K562 (cell line): ENCODE measurements around the gene FARSA. TPM values are rescaled to one million over a fixed set of nuclear protein-coding genes. Genes with fewer than 3 reads are reported as not detected.

Experiments
- ATF7 ChIP-seq: fragments of 450-650 bp; IDR thresholded peaks from 2 replicates; pipeline ENCODE4 v1.7.1; 2014; ENCODE audit warnings: mild to moderate bottlenecking, moderate library complexity
- BRD9 ChIP-seq: fragments of 450-650 bp; IDR thresholded peaks from 2 replicates; pipeline ENCODE4 v1.6.1; 2018; ENCODE audit warnings: low read depth; ENCODE audit not compliant: partially characterized antibody
- CCNT2 ChIP-seq: IDR thresholded peaks from 2 replicates; pipeline ENCODE4 v1.6.1; 2011; ENCODE audit warnings: borderline replicate concordance, low read depth, mild to moderate bottlenecking, moderate library complexity, mixed read lengths, low read length; ENCODE audit not compliant: insufficient read length; ENCODE audit errors: extremely low read depth
- NFXL1 ChIP-seq: fragments of 450-650 bp; formaldehyde crosslinking; IDR thresholded peaks from 2 replicates; pipeline ENCODE4 v1.4.0; 2021; ENCODE audit warnings: mild to moderate bottlenecking
- PHTF2 ChIP-seq: fragments of 250-450 bp; sonication (Bioruptor Pico); IDR thresholded peaks from 2 replicates; pipeline ENCODE4 v1.5.0; 2021; ENCODE audit warnings: mild to moderate bottlenecking
- RB1 ChIP-seq: fragments of 450-650 bp; IDR thresholded peaks from 2 replicates; pipeline ENCODE4 v1.6.1; 2017; ENCODE audit warnings: low read depth, mild to moderate bottlenecking
- RFX7 ChIP-seq: fragments of 250-450 bp; sonication (Bioruptor Pico); IDR thresholded peaks from 2 replicates; pipeline ENCODE4 v1.5.1; 2021; ENCODE audit warnings: mild to moderate bottlenecking
- RHOXF2B ChIP-seq: fragments of 250-450 bp; sonication (Bioruptor Pico); conservative IDR thresholded peaks from 2 replicates; pipeline ENCODE4 v1.5.1; 2021
- ZBTB17 ChIP-seq: fragments of 450-650 bp; formaldehyde crosslinking; IDR thresholded peaks from 2 replicates; pipeline ENCODE4 v1.4.0; 2020; ENCODE audit warnings: mild to moderate bottlenecking
- ZNF133 ChIP-seq: fragments of 250-450 bp; sonication (Bioruptor Pico); IDR thresholded peaks from 2 replicates; pipeline ENCODE4 v1.4.0; 2020; ENCODE audit warnings: mild to moderate bottlenecking
- ZNF232 ChIP-seq: sonication (generic); formaldehyde crosslinking; IDR thresholded peaks from 2 replicates; pipeline ENCODE4 v1.8.0; 2022; ENCODE audit warnings: mild to moderate bottlenecking, missing genetic modification reagents
- ZNF263 ChIP-seq: sonication (generic); formaldehyde crosslinking; IDR thresholded peaks from 2 replicates; pipeline ENCODE4 v1.8.0; 2022; ENCODE audit warnings: mild to moderate bottlenecking, missing genetic modification reagents, borderline replicate concordance
- ZNF311 ChIP-seq: fragments of 250-450 bp; sonication (Bioruptor Pico); IDR thresholded peaks from 2 replicates; pipeline ENCODE4 v1.4.0; 2020; ENCODE audit warnings: mild to moderate bottlenecking, moderate library complexity
- ZNF699 ChIP-seq: fragments of 250-450 bp; sonication (Bioruptor Pico); IDR thresholded peaks from 2 replicates; pipeline ENCODE4 v1.8.0; 2021; ENCODE audit warnings: mild to moderate bottlenecking, moderate library complexity; ENCODE audit not compliant: insufficient replicate concordance
- polyA plus RNA-seq, 8 experiments: library from polyadenylated mRNA; depleted of rRNA in 4 of 8; stranded (reverse) in 5 of 8; unstranded in 3 of 8; fragments of >200 nt; fragmentation: Nextera tagmentation in 2 of 8; fragmentation: Illumina TruSeq in 1 of 8; extraction: Ambion mirVana in 2 of 8; extraction: Trizol in 1 of 8; gene quantifications; 2 replicates each; pipeline versions ENCODE4 v1.2.1 to v1.2.3, GENCODE V29; 2011 to 2014; ENCODE audit warnings: inconsistent platforms in 1 of 8, missing spikeins in 1 of 8
- total RNA-seq, 7 experiments: library from RNA; depleted of rRNA in 6 of 7; stranded (reverse); fragments of >200 nt in 6 of 7; fragmentation: Illumina TruSeq in 2 of 7; extraction: Trizol in 2 of 7; gene quantifications; 2 replicates each; pipeline versions ENCODE4 v1.2.1 to v1.2.3, GENCODE V29; 2011 to 2021; ENCODE audit warnings: low replicate concordance in 1 of 7
- TF ChIP-seq, protein P1 (sequence below): conservative IDR thresholded peaks from 2 replicates; pipeline ENCODE4 v1.6.1; 2011; ENCODE audit warnings: low read depth, mild to moderate bottlenecking, low read length; ENCODE audit not compliant: control insufficient read depth
- TF ChIP-seq, protein P2 (sequence below), 2 experiments: fragments of 250-450 bp in 1 of 2; fragments of 450-650 bp in 1 of 2; sonication (Bioruptor Pico) in 1 of 2; IDR thresholded peaks; 2 replicates each; pipeline versions ENCODE4 v1.6.1 to v1.8.0; 2016 to 2021; ENCODE audit warnings: mild to moderate bottlenecking in 2 of 2, moderate library complexity in 2 of 2, missing compliant biosample characterization in 1 of 2, missing genetic modification characterization in 1 of 2
- TF ChIP-seq, protein P3 (sequence below), 3 experiments: fragments of 200-800 bp in 1 of 3; sonication (Bioruptor generic) in 1 of 3; sonication (generic) in 1 of 3; formaldehyde crosslinking in 1 of 3; IDR thresholded peaks; 2 replicates each; pipeline versions ENCODE4 v1.6.1 to v1.8.0; 2016 to 2022; ENCODE audit warnings: mild to moderate bottlenecking in 2 of 3, missing compliant biosample characterization in 2 of 3, missing genetic modification characterization in 2 of 3, missing genetic modification reagents in 1 of 3
- TF ChIP-seq, protein P4 (sequence below): fragments of 250-450 bp; sonication (Bioruptor Pico); IDR thresholded peaks from 2 replicates; pipeline ENCODE4 v1.5.0; 2021; ENCODE audit warnings: mild to moderate bottlenecking, borderline replicate concordance
- TF ChIP-seq, protein P5 (sequence below), 3 experiments: IDR thresholded peaks in 2 of 3; conservative IDR thresholded peaks in 1 of 3; 2 replicates each; pipeline ENCODE4 v1.5.1; 2011 to 2012; ENCODE audit warnings: low read length in 3 of 3, mild to moderate bottlenecking in 3 of 3, control low read depth in 2 of 3, improper control_type of control experiment in 1 of 3, inconsistent platforms in 1 of 3, low read depth in 1 of 3, mixed read lengths in 1 of 3, moderate library complexity in 1 of 3; ENCODE audit not compliant: insufficient read depth in 2 of 3

The FARSA gene
- total and polyA plus RNA-seq, 9 of the 15 experiments (the other 6 are each of a cell fraction or from before 2014, with no cell fraction given) = 25.2 to 237 (median 89.6) TPM

DNA sequence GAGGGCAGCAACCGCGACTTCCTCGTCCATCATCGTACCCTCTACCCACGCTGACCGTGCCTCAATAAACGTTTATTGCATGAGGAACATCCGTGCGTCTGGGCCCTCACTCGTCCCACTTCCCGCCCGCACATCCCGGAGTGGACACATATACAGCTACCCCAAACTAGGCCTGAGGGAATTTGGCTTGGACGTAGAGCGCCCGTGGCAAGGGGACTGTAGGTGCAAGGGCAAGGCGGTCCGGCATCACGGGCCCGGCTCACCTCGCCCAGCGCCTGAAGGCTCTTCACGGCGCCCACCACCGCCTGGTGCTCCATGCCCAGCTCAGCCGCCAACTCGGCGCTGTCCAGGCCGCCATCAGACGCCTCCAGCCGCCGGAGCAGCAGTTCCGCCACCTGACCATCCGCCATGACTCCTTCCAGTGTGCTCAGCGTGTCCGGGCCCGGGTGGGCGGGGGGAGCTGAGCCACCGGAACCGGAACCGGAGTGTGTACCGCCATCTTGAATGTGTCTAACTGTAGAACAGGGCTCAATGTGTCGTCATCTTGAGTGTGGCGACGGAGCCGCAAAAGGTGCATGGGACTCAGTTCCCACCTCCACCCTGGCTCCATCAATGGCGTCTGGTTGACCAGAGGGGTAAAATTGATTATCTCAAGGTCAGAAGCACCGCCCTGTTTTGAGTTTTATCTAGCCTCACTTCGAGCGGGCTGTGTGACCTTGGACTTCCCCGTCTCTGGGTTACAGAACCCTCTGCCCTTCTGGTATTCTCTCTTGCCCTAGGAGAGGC, at the start of gene FARSA (continued):
- TF ChIP-seq, protein P1, sequence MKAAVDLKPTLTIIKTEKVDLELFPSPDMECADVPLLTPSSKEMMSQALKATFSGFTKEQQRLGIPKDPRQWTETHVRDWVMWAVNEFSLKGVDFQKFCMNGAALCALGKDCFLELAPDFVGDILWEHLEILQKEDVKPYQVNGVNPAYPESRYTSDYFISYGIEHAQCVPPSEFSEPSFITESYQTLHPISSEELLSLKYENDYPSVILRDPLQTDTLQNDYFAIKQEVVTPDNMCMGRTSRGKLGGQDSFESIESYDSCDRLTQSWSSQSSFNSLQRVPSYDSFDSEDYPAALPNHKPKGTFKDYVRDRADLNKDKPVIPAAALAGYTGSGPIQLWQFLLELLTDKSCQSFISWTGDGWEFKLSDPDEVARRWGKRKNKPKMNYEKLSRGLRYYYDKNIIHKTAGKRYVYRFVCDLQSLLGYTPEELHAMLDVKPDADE = peak; percentile 81; the same call in 1 of the 2 replicates
- TF ChIP-seq RB1 = peak; percentile 74; the same call in 1 of the 2 replicates
- TF ChIP-seq ZBTB17 (CRISPR knock-in tag) = no peak
- TF ChIP-seq, protein P2, sequence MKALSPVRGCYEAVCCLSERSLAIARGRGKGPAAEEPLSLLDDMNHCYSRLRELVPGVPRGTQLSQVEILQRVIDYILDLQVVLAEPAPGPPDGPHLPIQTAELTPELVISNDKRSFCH (CRISPR knock-in tag; IDR thresholded peaks at IDR 0.05) = no peak
- TF ChIP-seq, protein P2 (tag; IDR thresholded peaks at IDR 0.05) = peak; percentile 29; the same call in 1 of the 2 replicates
- no peak for TF ChIP-seq RFX7 (CRISPR knock-in tag)
- TF ChIP-seq ZNF699 (CRISPR knock-in tag) = no peak
- no peak for TF ChIP-seq RHOXF2B
- no peak for TF ChIP-seq PHTF2
- TF ChIP-seq ZNF232 = 0 out of 2 replicates have a peak, but pooled peaks have one; percentile 54
- no peak for TF ChIP-seq NFXL1 (CRISPR knock-in tag)
- no peak; the same call in 1 of the 2 replicates for TF ChIP-seq ATF7
- TF ChIP-seq, protein P3, sequence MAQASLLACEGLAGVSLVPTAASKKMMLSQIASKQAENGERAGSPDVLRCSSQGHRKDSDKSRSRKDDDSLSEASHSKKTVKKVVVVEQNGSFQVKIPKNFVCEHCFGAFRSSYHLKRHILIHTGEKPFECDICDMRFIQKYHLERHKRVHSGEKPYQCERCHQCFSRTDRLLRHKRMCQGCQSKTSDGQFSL (CRISPR knock-in tag; IDR thresholded peaks at IDR 0.05) = peak; percentile 70
- TF ChIP-seq, protein P3 (tag; IDR thresholded peaks at IDR 0.05) = no peak
- TF ChIP-seq, protein P4, sequence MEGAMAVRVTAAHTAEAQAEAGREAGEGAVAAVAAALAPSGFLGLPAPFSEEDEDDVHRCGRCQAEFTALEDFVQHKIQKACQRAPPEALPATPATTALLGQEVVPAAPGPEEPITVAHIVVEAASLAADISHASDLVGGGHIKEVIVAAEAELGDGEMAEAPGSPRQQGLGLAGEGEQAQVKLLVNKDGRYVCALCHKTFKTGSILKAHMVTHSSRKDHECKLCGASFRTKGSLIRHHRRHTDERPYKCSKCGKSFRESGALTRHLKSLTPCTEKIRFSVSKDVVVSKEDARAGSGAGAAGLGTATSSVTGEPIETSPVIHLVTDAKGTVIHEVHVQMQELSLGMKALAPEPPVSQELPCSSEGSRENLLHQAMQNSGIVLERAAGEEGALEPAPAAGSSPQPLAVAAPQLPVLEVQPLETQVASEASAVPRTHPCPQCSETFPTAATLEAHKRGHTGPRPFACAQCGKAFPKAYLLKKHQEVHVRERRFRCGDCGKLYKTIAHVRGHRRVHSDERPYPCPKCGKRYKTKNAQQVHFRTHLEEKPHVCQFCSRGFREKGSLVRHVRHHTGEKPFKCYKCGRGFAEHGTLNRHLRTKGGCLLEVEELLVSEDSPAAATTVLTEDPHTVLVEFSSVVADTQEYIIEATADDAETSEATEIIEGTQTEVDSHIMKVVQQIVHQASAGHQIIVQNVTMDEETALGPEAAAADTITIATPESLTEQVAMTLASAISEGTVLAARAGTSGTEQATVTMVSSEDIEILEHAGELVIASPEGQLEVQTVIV (CRISPR knock-in tag) = no peak
- peak; percentile 65; the same call in 1 of the 2 replicates for TF ChIP-seq ZNF263 (CRISPR knock-in tag)
- TF ChIP-seq BRD9 = no peak
- no peak for TF ChIP-seq ZNF311 (CRISPR knock-in tag)
- TF ChIP-seq, protein P5, sequence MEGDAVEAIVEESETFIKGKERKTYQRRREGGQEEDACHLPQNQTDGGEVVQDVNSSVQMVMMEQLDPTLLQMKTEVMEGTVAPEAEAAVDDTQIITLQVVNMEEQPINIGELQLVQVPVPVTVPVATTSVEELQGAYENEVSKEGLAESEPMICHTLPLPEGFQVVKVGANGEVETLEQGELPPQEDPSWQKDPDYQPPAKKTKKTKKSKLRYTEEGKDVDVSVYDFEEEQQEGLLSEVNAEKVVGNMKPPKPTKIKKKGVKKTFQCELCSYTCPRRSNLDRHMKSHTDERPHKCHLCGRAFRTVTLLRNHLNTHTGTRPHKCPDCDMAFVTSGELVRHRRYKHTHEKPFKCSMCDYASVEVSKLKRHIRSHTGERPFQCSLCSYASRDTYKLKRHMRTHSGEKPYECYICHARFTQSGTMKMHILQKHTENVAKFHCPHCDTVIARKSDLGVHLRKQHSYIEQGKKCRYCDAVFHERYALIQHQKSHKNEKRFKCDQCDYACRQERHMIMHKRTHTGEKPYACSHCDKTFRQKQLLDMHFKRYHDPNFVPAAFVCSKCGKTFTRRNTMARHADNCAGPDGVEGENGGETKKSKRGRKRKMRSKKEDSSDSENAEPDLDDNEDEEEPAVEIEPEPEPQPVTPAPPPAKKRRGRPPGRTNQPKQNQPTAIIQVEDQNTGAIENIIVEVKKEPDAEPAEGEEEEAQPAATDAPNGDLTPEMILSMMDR (IDR thresholded peaks at IDR 0.05 in 2 of 3, conservative IDR thresholded peaks at IDR 0.05 in 1 of 3; ENCODE audit: insufficient read depth in 2 of 3, low read depth in 1 of 3, low read length in 3 of 3) = peak in 1 of 3 experiments; percentile 28; a peak in 2 of 6 replicates
- no peak for TF ChIP-seq ZNF133
- peak; percentile 70 for TF ChIP-seq CCNT2
